Measurements from ENCODE around the gene PBRM1. TPM values are rescaled to one million over a fixed set of nuclear protein-coding genes. Genes with fewer than 3 reads are reported as not detected.
A peak's percentile ranks its signal among the peaks of the same experiment; 100 is the strongest.
"Not testable (repeated sequence)": the region's sequence is repeated elsewhere in the genome, so short reads cannot be mapped to it uniquely, and the experiment has no call there.

PBRM1 gene
- 62.6 TPM for total RNA-seq

- Histone ChIP-seq H3K4me3 (ENCODE audit: low read length in 3 of 3) (peak within 1 kb of the TSS; percentile 90 to 98 (median 96)), H3K4me1 (ENCODE audit: control insufficient read depth in 3 of 3, insufficient read depth in 3 of 3, low read length in 3 of 3) (peaks cover 16 to 33% (median 21%) of the 10 kb centered on the region in 3 donors), H3K27me3 (ENCODE audit: control insufficient read depth in 3 of 3, insufficient read depth in 3 of 3, low read length in 3 of 3) (no peaks in the 10 kb centered on the region), H3K9ac (ENCODE audit: low read depth in 1 of 3, low read length in 3 of 3) (peak within 1 kb of the TSS; percentile 85 to 96 (median 94)), H3K27ac (ENCODE audit: low read depth, low read length) (peak within 1 kb of the TSS; percentile 94), H3K36me3 (ENCODE audit: control insufficient read depth in 3 of 3, insufficient read depth in 3 of 3, low read length in 3 of 3) (peaks cover 28 to 36% (median 33%) of the 10 kb centered on the region in 3 donors), H3K9me3 (ENCODE audit: control insufficient read depth in 3 of 3, low read length in 3 of 3) (no peaks in the 10 kb centered on the region)
Observed at GRCh38 chr3:52685709-52686691, at the start of gene PBRM1, which contains the start of gene GNL3. Gene PBRM1 (minus strand): TSS chr3:52685913. Gene GNL3 (plus strand): TSS chr3:52686032. CDS start chr3:52686093, 61 bp downstream.

GRCh38 chr3:52733256-52733891 is 47.7 kb upstream of the PBRM1 start:
- no peak overlapping the region for H3K4me3 ChIP-seq (ENCODE audit: low read length in 3 of 3)
- no peaks in the 10 kb centered on the region for H3K4me1 ChIP-seq (ENCODE audit: control insufficient read depth in 3 of 3, insufficient read depth in 3 of 3, low read length in 3 of 3)
- H3K27me3 ChIP-seq (ENCODE audit: control insufficient read depth in 3 of 3, insufficient read depth in 3 of 3, low read length in 3 of 3): no peaks in the 10 kb centered on the region
- no peaks in the 10 kb centered on the region for H3K9me3 ChIP-seq (ENCODE audit: control insufficient read depth in 3 of 3, low read length in 3 of 3)
- H3K9ac ChIP-seq (ENCODE audit: low read depth in 1 of 3, low read length in 3 of 3): no peak overlapping the region
- no peak overlapping the region for H3K27ac ChIP-seq (ENCODE audit: low read depth, low read length)
- peaks cover 12 to 25% (median 23%) of the 10 kb centered on the region in 3 donors for H3K36me3 ChIP-seq (ENCODE audit: control insufficient read depth in 3 of 3, insufficient read depth in 3 of 3, low read length in 3 of 3)

- Histone ChIP-seq H3K4me3 (ENCODE audit: low read length in 3 of 3) (no peak overlapping the region), H3K4me1 (ENCODE audit: control insufficient read depth in 3 of 3, insufficient read depth in 3 of 3, low read length in 3 of 3) (no peaks in the 10 kb centered on the region), H3K9me3 (ENCODE audit: control insufficient read depth in 3 of 3, low read length in 3 of 3) (no peaks in the 10 kb centered on the region), H3K36me3 (ENCODE audit: control insufficient read depth in 3 of 3, insufficient read depth in 3 of 3, low read length in 3 of 3) (peaks cover 12 to 25% (median 19%) of the 10 kb centered on the region in 3 donors), H3K9ac (ENCODE audit: low read depth in 1 of 3, low read length in 3 of 3) (no peak overlapping the region), H3K27me3 (ENCODE audit: control insufficient read depth in 3 of 3, insufficient read depth in 3 of 3, low read length in 3 of 3) (no peaks in the 10 kb centered on the region), H3K27ac (ENCODE audit: low read depth, low read length) (no peak overlapping the region)
Observed at GRCh38 chr3:52731590-52731989, 45.9 kb upstream of the PBRM1 start.

- Histone ChIP-seq H3K9me3 (ENCODE audit: control insufficient read depth in 3 of 3, low read length in 3 of 3) (no peaks in the 10 kb centered on the region), H3K4me1 (ENCODE audit: control insufficient read depth in 3 of 3, insufficient read depth in 3 of 3, low read length in 3 of 3) (no peaks in the 10 kb centered on the region), H3K36me3 (ENCODE audit: control insufficient read depth in 3 of 3, insufficient read depth in 3 of 3, low read length in 3 of 3) (peaks cover 12 to 25% (median 16%) of the 10 kb centered on the region in 3 donors)
Observed at GRCh38 chr3:52730681-52731080, 45.0 kb upstream of the PBRM1 start.

GRCh38 chr3:52728753-52729152 is 43.0 kb upstream of the PBRM1 start:
- not testable (repeated sequence) for H3K27me3 ChIP-seq (ENCODE audit: control insufficient read depth in 3 of 3, insufficient read depth in 3 of 3, low read length in 3 of 3); H3K4me3 ChIP-seq (ENCODE audit: low read length in 3 of 3); H3K9ac ChIP-seq (ENCODE audit: low read depth in 1 of 3, low read length in 3 of 3); H3K4me1 ChIP-seq (ENCODE audit: control insufficient read depth in 3 of 3, insufficient read depth in 3 of 3, low read length in 3 of 3); H3K9me3 ChIP-seq (ENCODE audit: control insufficient read depth in 3 of 3, low read length in 3 of 3); H3K27ac ChIP-seq (ENCODE audit: low read depth, low read length)
- peaks cover 9 to 21% (median 12%) of the 10 kb centered on the region in 3 donors for H3K36me3 ChIP-seq (ENCODE audit: control insufficient read depth in 3 of 3, insufficient read depth in 3 of 3, low read length in 3 of 3)

More at GRCh38 chr3:52730681-52731080, 45.0 kb upstream of the PBRM1 start:
- no peak overlapping the region for H3K4me3 ChIP-seq (ENCODE audit: low read length in 3 of 3)
- no peak overlapping the region for H3K27ac ChIP-seq (ENCODE audit: low read depth, low read length)
- H3K27me3 ChIP-seq (ENCODE audit: control insufficient read depth in 3 of 3, insufficient read depth in 3 of 3, low read length in 3 of 3): no peaks in the 10 kb centered on the region
- no peak overlapping the region for H3K9ac ChIP-seq (ENCODE audit: low read depth in 1 of 3, low read length in 3 of 3)

- Histone ChIP-seq H3K36me3 (ENCODE audit: control insufficient read depth in 3 of 3, insufficient read depth in 3 of 3, low read length in 3 of 3) (peaks cover 0 to 3% (median 0%) of the 10 kb centered on the region in 3 donors), H3K27me3 (ENCODE audit: control insufficient read depth in 3 of 3, insufficient read depth in 3 of 3, low read length in 3 of 3) (no peaks in the 10 kb centered on the region), H3K4me3 (ENCODE audit: low read length in 3 of 3) (no peak overlapping the region), H3K9me3 (ENCODE audit: control insufficient read depth in 3 of 3, low read length in 3 of 3) (no peaks in the 10 kb centered on the region), H3K9ac (ENCODE audit: low read depth in 1 of 3, low read length in 3 of 3) (no peak overlapping the region), H3K4me1 (ENCODE audit: control insufficient read depth in 3 of 3, insufficient read depth in 3 of 3, low read length in 3 of 3) (no peaks in the 10 kb centered on the region), H3K27ac (ENCODE audit: low read depth, low read length) (no peak overlapping the region)
Observed at GRCh38 chr3:52724511-52724910, 38.8 kb upstream of the PBRM1 start.

GRCh38 chr3:52723935-52724334 is 38.2 kb upstream of the PBRM1 start:
- H3K36me3 ChIP-seq (ENCODE audit: control insufficient read depth in 3 of 3, insufficient read depth in 3 of 3, low read length in 3 of 3): peaks cover 2 to 4% (median 3%) of the 10 kb centered on the region in 3 donors

GRCh38 chr3:52722491-52722890 is 36.8 kb upstream of the PBRM1 start:
- Histone ChIP-seq H3K27ac (ENCODE audit: low read depth, low read length) (no peak overlapping the region), H3K4me1 (ENCODE audit: control insufficient read depth in 3 of 3, insufficient read depth in 3 of 3, low read length in 3 of 3) (no peaks in the 10 kb centered on the region), H3K4me3 (ENCODE audit: low read length in 3 of 3) (no peak overlapping the region), H3K9ac (ENCODE audit: low read depth in 1 of 3, low read length in 3 of 3) (no peak overlapping the region), H3K27me3 (ENCODE audit: control insufficient read depth in 3 of 3, insufficient read depth in 3 of 3, low read length in 3 of 3) (no peaks in the 10 kb centered on the region), H3K9me3 (ENCODE audit: control insufficient read depth in 3 of 3, low read length in 3 of 3) (no peaks in the 10 kb centered on the region), H3K36me3 (ENCODE audit: control insufficient read depth in 3 of 3, insufficient read depth in 3 of 3, low read length in 3 of 3) (peaks cover 2 to 5% (median 3%) of the 10 kb centered on the region in 3 donors)

More at GRCh38 chr3:52723935-52724334, 38.2 kb upstream of the PBRM1 start:
- H3K9me3 ChIP-seq (ENCODE audit: control insufficient read depth in 3 of 3, low read length in 3 of 3): no peaks in the 10 kb centered on the region
- no peak overlapping the region for H3K27ac ChIP-seq (ENCODE audit: low read depth, low read length)
- no peaks in the 10 kb centered on the region for H3K4me1 ChIP-seq (ENCODE audit: control insufficient read depth in 3 of 3, insufficient read depth in 3 of 3, low read length in 3 of 3)
- no peaks in the 10 kb centered on the region for H3K27me3 ChIP-seq (ENCODE audit: control insufficient read depth in 3 of 3, insufficient read depth in 3 of 3, low read length in 3 of 3)
- no peak overlapping the region for H3K4me3 ChIP-seq (ENCODE audit: low read length in 3 of 3)
- no peak overlapping the region for H3K9ac ChIP-seq (ENCODE audit: low read depth in 1 of 3, low read length in 3 of 3)

GRCh38 chr3:52721730-52722008 is 36.0 kb upstream of the PBRM1 start:
- H3K4me3 ChIP-seq (ENCODE audit: low read length in 3 of 3): no peak overlapping the region
- H3K9ac ChIP-seq (ENCODE audit: low read depth in 1 of 3, low read length in 3 of 3): no peak overlapping the region
- H3K4me1 ChIP-seq (ENCODE audit: control insufficient read depth in 3 of 3, insufficient read depth in 3 of 3, low read length in 3 of 3): no peaks in the 10 kb centered on the region
- H3K9me3 ChIP-seq (ENCODE audit: control insufficient read depth in 3 of 3, low read length in 3 of 3): no peaks in the 10 kb centered on the region
- H3K36me3 ChIP-seq (ENCODE audit: control insufficient read depth in 3 of 3, insufficient read depth in 3 of 3, low read length in 3 of 3): peaks cover 2 to 5% (median 3%) of the 10 kb centered on the region in 3 donors
- H3K27me3 ChIP-seq (ENCODE audit: control insufficient read depth in 3 of 3, insufficient read depth in 3 of 3, low read length in 3 of 3): no peaks in the 10 kb centered on the region
- H3K27ac ChIP-seq (ENCODE audit: low read depth, low read length): no peak overlapping the region
